DMS114 treated with DMSO at 0.1 percent for 48 hours (cell line): ENCODE measurements around the gene PDGFD.
"Not testable (repeated sequence)": the region's sequence is repeated elsewhere in the genome, so short reads cannot be mapped to it uniquely, and the experiment has no call there.

Experiments
- DNase-seq: peaks from one replicate; lab custom pipeline; 2025; ENCODE audit not compliant: unreplicated experiment; lab: John Stamatoyannopoulos, UW

PDGFD gene

GRCh38 chr11:104057908-104058307 lies 106.0 kb downstream of the PDGFD start:
- no peak for DNase-seq

- no peak for DNase-seq
Measured at GRCh38 chr11:104055596-104055995, 108.4 kb downstream of the PDGFD start.

GRCh38 chr11:104054911-104055529 lies 108.9 kb downstream of the PDGFD start:
- DNase-seq = no peak

- DNase-seq = no peak
Measured at GRCh38 chr11:104053743-104054478, 110.0 kb downstream of the PDGFD start.

- DNase-seq = no peak
Measured at GRCh38 chr11:104051778-104052177, 112.2 kb downstream of the PDGFD start.

GRCh38 chr11:104049116-104049515 lies 114.8 kb downstream of the PDGFD start:
- DNase-seq = no peak

GRCh38 chr11:104046858-104047257 lies 117.1 kb downstream of the PDGFD start:
- not testable (repeated sequence) for DNase-seq

GRCh38 chr11:104046331-104046730 lies 117.6 kb downstream of the PDGFD start:
- DNase-seq = no peak

- DNase-seq = no peak
Measured at GRCh38 chr11:104043678-104044239, 120.2 kb downstream of the PDGFD start.

GRCh38 chr11:104043142-104043541 lies 120.8 kb downstream of the PDGFD start:
- no peak for DNase-seq

GRCh38 chr11:104041792-104042191 lies 122.2 kb downstream of the PDGFD start:
- DNase-seq = no peak

GRCh38 chr11:104036995-104037394 lies 127.0 kb downstream of the PDGFD start:
- no peak for DNase-seq

- DNase-seq = no peak
Measured at GRCh38 chr11:104036588-104036987, 127.4 kb downstream of the PDGFD start, which contains the start of gene DDI1. Gene DDI1, plus strand, starts transcription at chr11:104036640. Its CDS starts 183 bp downstream, at chr11:104036823.

- no peak for DNase-seq
Measured at GRCh38 chr11:104033561-104033960, 130.4 kb downstream of the PDGFD start.

GRCh38 chr11:104033134-104033533 lies 130.8 kb downstream of the PDGFD start:
- no peak for DNase-seq

GRCh38 chr11:104028476-104029263 lies 135.3 kb downstream of the PDGFD start:
- DNase-seq = no peak

- no peak for DNase-seq
Measured at GRCh38 chr11:104024572-104024971, 139.4 kb downstream of the PDGFD start.

GRCh38 chr11:104015649-104016415 lies 148.1 kb downstream of the PDGFD start:
- no peak for DNase-seq

- no peak for DNase-seq
Measured at GRCh38 chr11:104011044-104011443, 152.9 kb downstream of the PDGFD start.

- DNase-seq = no peak
Measured at GRCh38 chr11:104009744-104010143, 154.2 kb downstream of the PDGFD start.
